Inflammatory macrophage treated with lipopolysaccharide for 1 hour (primary cell): ENCODE results near the gene DNMT1.

ENCODE experiments used
- DNase-seq, 2 donors: peaks; one replicate each; pipeline ENCODE4 v3.0.0-alpha.2; 2020 to 2022

DNMT1 gene

DNA sequence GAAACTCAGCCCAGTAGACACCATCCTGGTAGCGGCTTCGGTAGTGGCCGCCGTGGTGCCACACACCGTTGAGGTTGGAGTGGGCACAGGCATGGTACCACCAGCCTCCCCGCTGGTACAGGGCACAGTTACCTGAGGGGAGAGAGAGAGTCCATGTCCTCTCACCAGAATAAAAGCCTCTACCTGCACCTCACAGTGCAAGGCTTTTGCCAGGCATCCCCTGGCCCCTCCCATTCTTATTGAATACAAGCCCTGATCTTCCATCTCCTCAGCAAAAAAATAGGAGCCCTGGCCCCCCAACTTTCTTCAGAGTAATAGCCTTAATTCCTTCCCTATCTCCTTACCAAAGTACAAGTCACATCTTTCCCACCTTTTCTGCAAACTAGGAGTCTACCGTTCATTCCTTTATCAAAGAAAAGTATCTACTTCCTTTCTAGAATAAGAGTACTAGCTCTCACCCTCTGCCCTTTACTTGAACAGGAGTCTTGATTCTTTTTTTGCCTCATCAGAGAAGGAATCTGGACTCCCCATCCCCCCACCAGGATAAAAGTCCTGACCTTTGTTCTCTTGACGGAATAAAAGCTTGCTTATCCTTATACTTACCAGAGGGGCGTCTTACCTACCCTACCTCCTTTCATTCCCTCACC lies 102.0 kb downstream of the DNMT1 start:
- no peak for DNase-seq

DNA sequence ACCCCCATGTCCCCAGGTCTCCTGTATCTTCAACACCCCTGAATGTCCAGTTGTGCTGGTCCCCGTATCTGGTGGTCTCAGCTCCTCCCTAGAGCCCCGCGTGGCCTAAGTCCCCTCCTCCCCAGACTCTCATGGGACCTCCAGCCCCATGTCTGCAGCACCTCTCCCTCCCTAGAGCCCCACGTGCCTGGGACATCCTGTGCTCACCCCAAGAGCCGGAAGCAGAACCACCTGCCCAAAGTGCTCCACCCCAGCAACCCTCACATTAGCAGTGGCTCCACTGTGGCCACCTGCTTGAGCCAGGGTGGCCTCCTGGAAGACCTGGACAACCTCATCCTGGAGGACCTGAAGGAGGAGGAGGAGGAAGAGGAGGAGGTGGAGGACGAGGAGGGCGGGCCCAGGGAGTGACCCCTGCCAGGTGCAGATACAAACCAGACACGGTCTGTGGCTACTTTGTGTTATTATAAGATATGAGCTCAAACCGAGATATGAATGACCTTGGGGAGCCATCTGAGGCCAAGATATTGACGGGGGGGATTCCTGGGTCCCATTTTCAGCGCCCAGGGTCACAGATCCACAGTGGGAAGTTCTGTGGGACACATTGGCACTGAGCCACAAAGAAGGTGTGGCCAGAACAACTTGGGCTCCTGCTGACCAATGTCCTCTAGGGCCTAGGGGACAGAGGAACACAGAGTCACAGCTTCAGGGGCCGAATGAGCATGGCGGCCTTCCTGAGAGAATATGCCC lies 102.7 kb downstream of the DNMT1 start:
- no peak for DNase-seq

DNA sequence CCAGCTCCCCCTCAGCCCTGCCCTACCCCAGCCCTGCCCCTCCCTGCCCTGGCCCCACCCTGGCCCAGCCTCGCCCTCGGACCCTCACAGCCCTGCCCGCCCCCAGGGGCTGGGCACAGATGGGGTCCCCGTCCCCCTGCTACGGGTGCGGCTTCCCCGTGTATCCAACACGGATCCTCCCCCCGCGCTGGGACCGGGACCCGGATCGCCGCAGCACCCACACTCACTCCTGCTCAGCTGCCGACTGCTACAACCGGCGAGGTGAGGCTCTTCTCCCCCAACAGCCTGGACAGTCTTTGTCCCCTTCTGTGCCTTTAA lies 103.4 kb downstream of the DNMT1 start:
- no peak for DNase-seq

DNA sequence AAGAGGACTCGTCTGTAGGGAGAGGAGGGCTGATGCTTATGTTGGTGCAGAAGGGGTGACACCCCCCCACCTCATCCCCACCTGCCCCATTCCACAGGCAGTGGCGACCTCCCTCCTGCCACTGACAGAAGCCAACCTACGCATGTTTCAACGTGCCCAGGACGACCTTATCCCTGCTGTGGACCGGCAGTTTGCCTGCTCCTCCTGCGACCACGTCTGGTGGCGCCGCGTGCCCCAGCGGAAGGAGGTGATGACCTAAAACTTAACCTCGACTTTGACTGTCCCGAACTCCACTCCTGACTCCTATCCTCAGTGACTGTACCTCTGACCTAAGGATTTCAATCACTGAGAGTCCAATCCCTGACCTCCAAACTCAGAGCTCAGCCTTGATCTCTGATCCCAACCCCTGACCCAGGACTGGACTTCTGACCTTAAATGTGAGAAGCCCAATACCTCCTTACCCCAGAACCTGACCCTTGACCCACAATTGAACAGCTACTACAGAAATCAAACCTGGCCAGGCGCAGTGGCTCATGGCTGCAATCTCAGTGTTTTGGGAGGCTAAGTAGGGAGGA lies 104.9 kb downstream of the DNMT1 start:
- no peak for DNase-seq

DNA sequence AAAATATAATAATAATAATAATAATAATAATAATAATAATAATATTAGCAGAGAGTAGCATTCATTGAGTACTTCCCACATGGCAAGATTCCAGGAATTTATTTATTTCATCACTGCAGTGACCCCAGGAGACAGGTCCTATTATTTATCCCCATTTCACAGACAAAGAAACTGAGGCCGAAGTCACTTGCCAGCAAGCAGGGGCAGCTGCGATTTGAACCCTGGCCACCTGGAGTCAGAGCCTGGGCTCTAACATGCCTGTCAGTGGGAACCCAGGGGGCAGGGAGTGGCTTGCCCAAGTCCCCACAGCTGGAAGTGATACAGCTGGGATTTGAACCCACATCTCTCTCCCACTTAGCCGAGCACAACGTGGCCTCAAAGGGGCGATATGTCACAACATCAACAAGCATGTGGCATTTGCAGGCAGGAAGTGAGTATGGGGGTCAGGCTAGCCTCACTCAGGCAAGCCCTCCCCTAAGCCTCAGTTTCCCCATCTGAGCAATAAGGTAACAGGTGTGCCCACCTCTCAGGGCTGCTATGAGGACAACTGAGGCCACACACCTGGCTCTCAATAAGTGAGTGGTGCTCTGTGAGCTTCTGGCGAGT lies 105.7 kb downstream of the DNMT1 start:
- DNase-seq = no peak

DNA sequence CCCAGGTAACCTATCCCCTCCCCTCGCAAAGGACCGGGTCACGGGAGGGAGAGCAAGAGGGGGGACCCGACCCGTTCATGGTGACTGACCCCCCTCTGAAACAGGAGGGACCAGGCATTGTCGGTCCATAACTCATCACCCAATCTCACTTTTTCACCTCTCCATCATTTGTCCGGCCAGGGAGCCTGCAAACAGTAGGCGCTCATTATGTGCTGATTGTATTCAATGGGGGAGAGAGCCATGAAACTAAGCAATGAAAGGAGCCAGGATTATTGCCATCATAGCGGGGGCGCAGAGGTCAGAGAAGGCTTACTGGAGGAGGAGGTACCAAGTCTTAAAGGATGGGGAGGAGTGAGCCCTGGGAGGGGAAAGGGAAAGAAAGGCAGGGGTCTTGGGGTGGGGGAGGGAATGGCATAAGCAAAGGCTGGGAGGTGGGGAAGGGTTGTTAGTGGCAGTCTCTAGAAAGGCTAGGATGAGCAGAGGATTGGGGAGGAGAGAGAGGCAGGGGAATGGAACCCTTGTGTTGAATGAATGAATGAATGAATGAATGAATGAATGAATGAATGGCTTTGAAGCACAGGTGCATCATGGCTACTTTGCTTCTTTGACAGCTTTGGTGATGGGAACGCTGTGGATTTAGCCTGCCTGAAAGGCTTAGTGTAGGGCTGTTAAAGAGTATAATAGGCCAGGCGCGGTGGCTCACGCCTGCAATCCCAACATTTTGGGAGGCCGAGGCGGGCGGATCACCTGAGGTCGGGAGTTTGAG lies 107.3 kb downstream of the DNMT1 start:
- no peak for DNase-seq

DNA sequence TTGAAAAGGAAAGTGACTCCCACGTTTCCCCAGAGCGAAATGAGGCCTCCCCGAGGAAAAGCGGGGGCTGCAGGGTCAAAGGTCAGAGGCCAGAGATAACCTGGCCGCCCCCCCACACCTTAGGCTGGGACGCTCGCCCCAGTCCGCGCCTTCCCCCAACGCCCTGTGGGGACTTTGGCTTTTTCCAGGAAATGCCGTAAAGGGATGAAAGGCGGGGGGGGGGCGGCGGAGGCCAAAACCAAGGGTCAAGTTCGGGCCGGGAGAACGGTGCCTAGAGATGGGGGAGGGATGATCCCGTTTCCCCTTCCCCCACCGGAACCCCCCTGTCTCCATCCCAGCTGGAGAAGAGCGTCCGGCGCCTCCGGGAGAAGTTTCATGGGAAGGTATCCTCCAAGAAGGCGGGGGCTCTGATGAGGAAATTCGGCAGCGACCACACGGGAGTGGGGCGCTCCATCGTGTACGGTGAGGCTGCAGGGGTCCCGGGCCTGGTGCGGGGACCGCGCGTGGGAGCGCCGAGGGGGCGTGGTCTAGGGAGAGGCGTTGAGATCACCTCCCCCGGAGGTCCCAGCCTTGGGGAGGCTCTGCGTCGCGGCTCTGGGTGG lies 108.1 kb downstream of the DNMT1 start:
- no peak for DNase-seq

DNA sequence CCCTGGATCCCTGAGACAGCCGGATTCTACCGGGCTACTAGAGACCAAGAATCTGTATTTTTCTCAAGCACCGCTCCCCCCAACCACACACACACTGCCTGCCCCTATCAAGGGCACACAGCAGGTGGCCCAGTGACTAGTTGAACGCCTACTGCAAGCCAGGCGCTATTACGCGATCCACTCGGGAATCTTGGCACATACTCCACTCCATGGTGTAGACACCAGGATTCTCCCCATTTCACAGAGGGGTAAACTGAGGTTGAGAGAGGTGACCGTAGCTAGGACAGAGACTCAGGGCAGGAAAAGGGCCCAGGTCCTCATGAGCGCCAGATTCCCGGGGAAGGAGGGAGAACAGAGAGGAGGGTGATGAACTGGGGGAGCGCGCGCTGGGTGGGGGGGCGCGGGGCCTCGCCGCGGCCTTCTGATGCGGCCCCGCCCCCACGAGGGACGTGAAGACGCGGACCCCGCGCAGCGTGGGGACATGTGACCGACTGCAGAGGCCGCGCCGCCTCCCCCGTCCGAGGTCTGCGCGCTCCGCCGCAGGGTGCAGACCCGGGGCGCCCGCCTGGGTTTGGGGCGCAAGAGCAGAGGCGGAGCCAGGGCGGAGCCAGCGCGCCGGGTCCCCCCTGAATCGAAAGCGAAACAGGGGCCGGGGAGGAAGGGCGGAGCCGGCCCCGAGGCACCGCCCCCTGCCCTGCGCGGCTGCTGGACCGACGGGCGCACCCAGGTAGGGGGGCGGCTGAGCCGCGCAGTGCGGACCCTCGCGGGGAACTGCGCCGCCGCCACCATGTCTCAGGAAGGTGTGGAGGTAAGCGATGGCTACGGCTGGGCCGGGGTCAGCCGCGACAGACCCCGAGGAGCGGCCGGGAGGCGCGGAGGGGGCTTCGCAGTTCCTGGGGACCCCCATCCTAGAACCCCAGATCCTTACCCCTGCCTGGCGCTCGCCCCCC lies 108.8 kb downstream of the DNMT1 start, which contains the start of gene SHFL:
SHFL (plus strand) TSS at position 677 of the 950 bp plus-strand sequence; CDS start at position 788, 111 bp downstream.
- peak; percentile 51 to 87 for DNase-seq

DNA sequence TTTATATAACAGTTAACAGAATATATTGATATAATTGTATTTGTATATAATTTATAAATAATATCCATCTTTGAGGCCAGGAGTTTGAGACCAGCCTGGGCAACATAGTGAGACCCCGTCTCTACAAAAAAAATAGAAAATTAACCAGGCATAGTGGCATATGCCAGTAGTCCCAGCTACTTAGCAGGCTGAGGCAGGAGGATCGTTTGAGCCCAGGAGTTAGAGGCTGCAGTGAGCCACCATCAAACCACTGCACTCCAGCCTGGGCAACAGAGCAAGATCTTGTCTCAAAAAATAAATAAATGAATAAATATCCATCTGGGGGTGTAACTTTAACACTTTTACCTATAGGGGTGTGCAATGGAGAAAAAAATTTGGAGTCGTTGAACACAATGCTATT lies 110.0 kb downstream of the DNMT1 start:
- no peak for DNase-seq

DNA sequence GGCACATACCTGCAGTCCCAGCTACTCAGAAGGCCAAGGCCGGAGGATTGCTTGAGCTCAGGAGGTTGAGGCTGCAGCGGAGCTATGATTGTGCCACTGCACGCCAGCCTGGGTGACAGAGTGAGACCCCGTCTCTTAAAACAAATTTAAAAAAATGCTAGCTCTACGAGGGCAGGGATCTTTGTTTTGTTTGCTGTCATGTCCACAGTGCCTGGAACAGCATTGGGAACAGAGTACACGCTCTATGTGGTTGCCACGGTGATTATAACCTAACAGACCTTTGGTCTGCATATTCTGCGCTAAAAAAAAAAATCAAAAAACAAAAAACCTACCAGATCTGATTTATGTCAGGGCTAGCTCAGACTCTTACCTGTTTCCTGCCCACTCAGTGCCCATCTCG lies 110.8 kb downstream of the DNMT1 start:
- no peak for DNase-seq
